ENCODE measurements around the gene JAML.

- TF ChIP-seq CTCF (conservative IDR thresholded peaks at IDR 0.05; ENCODE audit: low read length) (no peak), EZH2phosphoT487 (IDR thresholded peaks at IDR 0.05; ENCODE audit: borderline replicate concordance) (no peak)
These were observed 1.2 kb downstream of the JAML start for GRCh38 chr11:118223570-118223969.
